ENCODE results near the gene CEP41. TPM values are rescaled to one million over a fixed set of nuclear protein-coding genes. Genes with fewer than 3 reads are reported as not detected.

CEP41 gene
- total RNA-seq, 2 experiments from 2014 or later: 19.6 to 35.4 TPM

GRCh38 chr7:130475776-130476175 is 35.0 kb upstream of the CEP41 start:
- H4K20me1 ChIP-seq (ENCODE audit: insufficient read depth, low read length): no peaks in the 10 kb centered on the region
- BruUV-seq (replicated peaks): no TSS peak
- ChIA-PET POLR2A (no interaction called here), CTCF (ENCODE audit: unreplicated experiment) (no interaction called here)
- 0 out of 2 replicates have a peak, but pooled peaks cover 3% of the 10 kb centered on the region for H3K9me2 ChIP-seq (ENCODE audit: insufficient read depth, low read length)
- intact Hi-C loops (cut with micrococcal nuclease; ENCODE audit: unreplicated experiment): no loop called here
- H3K36me3 ChIP-seq (ENCODE audit: insufficient read depth, low read length): no peaks in the 10 kb centered on the region
- TF ChIP-seq EZH2phosphoT487 (IDR thresholded peaks at IDR 0.05; ENCODE audit: borderline replicate concordance, low read depth, low read length) (no peak), CTCF (conservative IDR thresholded peaks at IDR 0.05; ENCODE audit: low read length) (no peak)
- no peak overlapping the region for H2AFZ ChIP-seq (ENCODE audit: low read length)
- no peak overlapping the region for H3K4me2 ChIP-seq (ENCODE audit: low read length)
- H3K4me3 ChIP-seq (ENCODE audit: low read depth, low read length, poor library complexity, severe bottlenecking): no peak overlapping the region
- no peaks in the 10 kb centered on the region for H3K79me2 ChIP-seq (ENCODE audit: insufficient read depth, low read depth, low read length)
- no peaks in the 10 kb centered on the region for H3K9me3 ChIP-seq (ENCODE audit: low read length)
- DNase-seq (ENCODE audit: low spot score): no peak
- H3K27ac ChIP-seq (ENCODE audit: low read depth, low read length, poor library complexity, severe bottlenecking): no peak overlapping the region
- peaks cover 13% of the 10 kb centered on the region for H3K4me1 ChIP-seq (ENCODE audit: insufficient read depth, low read length, poor library complexity, severe bottlenecking)

- H3K9me3 ChIP-seq (ENCODE audit: low read length): no peaks in the 10 kb centered on the region
- H3K4me3 ChIP-seq (ENCODE audit: low read depth, low read length, poor library complexity, severe bottlenecking): no peak overlapping the region
- no TSS peak for BruUV-seq (replicated peaks)
- no peak overlapping the region for H3K27ac ChIP-seq (ENCODE audit: low read depth, low read length, poor library complexity, severe bottlenecking)
- no peaks in the 10 kb centered on the region for H3K79me2 ChIP-seq (ENCODE audit: insufficient read depth, low read depth, low read length)
- no peak for DNase-seq (ENCODE audit: low spot score)
- ChIA-PET CTCF (ENCODE audit: unreplicated experiment) (no interaction called here), POLR2A (interaction anchor here (1.3 kb wide), 1 partner anchor 32 kb away, joined by 5 read pairs; no protein-coding TSS in a partner anchor)
- no peaks in the 10 kb centered on the region for H3K9me2 ChIP-seq (ENCODE audit: insufficient read depth, low read length)
- no peak for TF ChIP-seq CTCF (conservative IDR thresholded peaks at IDR 0.05; ENCODE audit: low read length)
- TF ChIP-seq EZH2phosphoT487 (IDR thresholded peaks at IDR 0.05; ENCODE audit: borderline replicate concordance, low read depth, low read length): no peak
- no peaks in the 10 kb centered on the region for H3K36me3 ChIP-seq (ENCODE audit: insufficient read depth, low read length)
- H3K4me2 ChIP-seq (ENCODE audit: low read length): peak overlapping the region; percentile 53
- intact Hi-C loops (cut with micrococcal nuclease; ENCODE audit: unreplicated experiment): no loop called here
- no peaks in the 10 kb centered on the region for H4K20me1 ChIP-seq (ENCODE audit: insufficient read depth, low read length)
- H2AFZ ChIP-seq (ENCODE audit: low read length): peak overlapping the region; percentile 68; the same call in 1 of the 2 replicates
- peaks cover 13% of the 10 kb centered on the region for H3K4me1 ChIP-seq (ENCODE audit: insufficient read depth, low read length, poor library complexity, severe bottlenecking)
These were observed 33.1 kb upstream of the CEP41 start for GRCh38 chr7:130473876-130474275.

GRCh38 chr7:130473289-130473688 is 32.5 kb upstream of the CEP41 start:
- no peaks in the 10 kb centered on the region for H3K9me3 ChIP-seq (ENCODE audit: low read length)
- CTCF ChIA-PET (ENCODE audit: unreplicated experiment): no interaction called here
- H3K9me2 ChIP-seq (ENCODE audit: insufficient read depth, low read length): no peaks in the 10 kb centered on the region
- no TSS peak for BruUV-seq (replicated peaks)
- intact Hi-C loops (cut with micrococcal nuclease; ENCODE audit: unreplicated experiment): no loop called here
- H3K27ac ChIP-seq (ENCODE audit: low read depth, low read length, poor library complexity, severe bottlenecking): no peak overlapping the region
- no peaks in the 10 kb centered on the region for H3K36me3 ChIP-seq (ENCODE audit: insufficient read depth, low read length)
- POLR2A ChIA-PET: interaction anchor here (0.6 to 1.0 kb wide), 2 partner anchors 75 to 128 kb away, joined by 3 to 4 read pairs; partner anchors contain the start of gene CPA5
- H2AFZ ChIP-seq (ENCODE audit: low read length): peak overlapping the region; percentile 68
- peak overlapping the region; percentile 18 for H3K4me3 ChIP-seq (ENCODE audit: low read depth, low read length, poor library complexity, severe bottlenecking)
- peak overlapping the region; percentile 53 for H3K4me2 ChIP-seq (ENCODE audit: low read length)
- TF ChIP-seq CTCF (conservative IDR thresholded peaks at IDR 0.05; ENCODE audit: low read length): no peak
- TF ChIP-seq EZH2phosphoT487 (IDR thresholded peaks at IDR 0.05; ENCODE audit: borderline replicate concordance, low read depth, low read length): no peak
- no peaks in the 10 kb centered on the region for H4K20me1 ChIP-seq (ENCODE audit: insufficient read depth, low read length)
- peak; percentile 33 for DNase-seq (ENCODE audit: low spot score)
- peaks cover 13% of the 10 kb centered on the region for H3K4me1 ChIP-seq (ENCODE audit: insufficient read depth, low read length, poor library complexity, severe bottlenecking)
- H3K79me2 ChIP-seq (ENCODE audit: insufficient read depth, low read depth, low read length): no peaks in the 10 kb centered on the region
